GM13977 (cell line): ENCODE measurements around the gene CNTNAP2.

Source experiments
- DNase-seq: peaks from one replicate; pipeline ENCODE4 v3.0.0; 2012; ENCODE audit warnings: low spot score
- in situ Hi-C: fragments of 300-500 bp; cut with MboI; formaldehyde crosslinking; loops from one replicate; pipeline ENCODE4 v1.12.0; 2022; ENCODE audit warnings: low sequenced_read_pairs, low pct_unique_long_range_greater_than_20kb, mixed read lengths, inconsistent platforms; ENCODE audit not compliant: unreplicated experiment
- TF ChIP-seq, protein P1 (sequence below): IDR thresholded peaks from 2 replicates; pipeline ENCODE4 v1.5.1; 2012; ENCODE audit warnings: mild to moderate bottlenecking, control low read depth; ENCODE audit not compliant: insufficient read depth; ENCODE audit errors: extremely low read depth, missing control alignments

CNTNAP2 gene

DNA sequence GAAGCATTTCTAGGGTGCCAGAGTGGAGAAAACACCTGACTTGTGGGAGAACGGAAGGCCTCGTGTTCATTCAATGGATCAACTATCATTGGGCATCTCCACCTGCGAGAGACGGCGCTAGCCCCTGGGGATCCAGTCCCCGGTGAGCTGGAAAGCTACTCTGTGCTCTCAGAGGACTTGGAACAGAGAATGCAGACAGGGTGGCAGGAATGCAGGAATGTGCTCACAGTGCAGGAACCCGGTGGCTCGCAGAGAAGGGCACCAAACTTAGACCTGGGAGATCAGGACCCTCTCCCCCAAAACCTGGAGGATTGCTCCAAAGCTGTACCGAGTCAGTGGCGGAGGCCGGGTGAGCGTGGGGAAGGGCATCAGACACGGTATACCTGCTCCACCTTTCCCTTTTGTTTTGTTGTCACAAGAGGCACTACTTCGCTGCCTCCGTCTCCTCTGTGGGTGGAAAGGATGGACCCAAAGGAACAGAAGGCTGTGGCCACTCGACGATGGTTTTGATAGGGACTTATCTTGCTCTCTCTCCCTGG is 1905.0 kb downstream of the CNTNAP2 start:
- TF ChIP-seq, protein P1, sequence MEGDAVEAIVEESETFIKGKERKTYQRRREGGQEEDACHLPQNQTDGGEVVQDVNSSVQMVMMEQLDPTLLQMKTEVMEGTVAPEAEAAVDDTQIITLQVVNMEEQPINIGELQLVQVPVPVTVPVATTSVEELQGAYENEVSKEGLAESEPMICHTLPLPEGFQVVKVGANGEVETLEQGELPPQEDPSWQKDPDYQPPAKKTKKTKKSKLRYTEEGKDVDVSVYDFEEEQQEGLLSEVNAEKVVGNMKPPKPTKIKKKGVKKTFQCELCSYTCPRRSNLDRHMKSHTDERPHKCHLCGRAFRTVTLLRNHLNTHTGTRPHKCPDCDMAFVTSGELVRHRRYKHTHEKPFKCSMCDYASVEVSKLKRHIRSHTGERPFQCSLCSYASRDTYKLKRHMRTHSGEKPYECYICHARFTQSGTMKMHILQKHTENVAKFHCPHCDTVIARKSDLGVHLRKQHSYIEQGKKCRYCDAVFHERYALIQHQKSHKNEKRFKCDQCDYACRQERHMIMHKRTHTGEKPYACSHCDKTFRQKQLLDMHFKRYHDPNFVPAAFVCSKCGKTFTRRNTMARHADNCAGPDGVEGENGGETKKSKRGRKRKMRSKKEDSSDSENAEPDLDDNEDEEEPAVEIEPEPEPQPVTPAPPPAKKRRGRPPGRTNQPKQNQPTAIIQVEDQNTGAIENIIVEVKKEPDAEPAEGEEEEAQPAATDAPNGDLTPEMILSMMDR, result no peak
- no peak for DNase-seq
- in situ Hi-C loops, result no loop called here

DNA sequence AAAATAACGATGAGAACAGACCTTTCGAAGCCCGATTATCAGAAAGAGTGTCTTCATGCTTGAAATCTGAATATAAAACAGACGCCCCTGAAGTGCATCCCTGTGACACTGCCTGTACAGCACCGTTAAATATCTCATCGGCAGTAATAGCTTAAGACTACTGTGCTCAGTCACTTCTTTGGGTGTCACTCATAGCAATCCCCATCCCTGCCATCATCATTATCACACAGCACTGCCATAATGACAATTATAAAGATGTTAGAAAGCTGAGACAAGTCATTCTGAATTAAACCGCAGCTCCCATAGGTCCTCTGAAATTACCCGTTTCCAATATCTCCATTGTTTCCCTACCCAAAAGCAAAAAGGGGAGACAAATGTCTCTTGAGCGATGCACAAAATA is 1906.2 kb downstream of the CNTNAP2 start:
- no peak for DNase-seq
- in situ Hi-C loops, result no loop called here

DNA sequence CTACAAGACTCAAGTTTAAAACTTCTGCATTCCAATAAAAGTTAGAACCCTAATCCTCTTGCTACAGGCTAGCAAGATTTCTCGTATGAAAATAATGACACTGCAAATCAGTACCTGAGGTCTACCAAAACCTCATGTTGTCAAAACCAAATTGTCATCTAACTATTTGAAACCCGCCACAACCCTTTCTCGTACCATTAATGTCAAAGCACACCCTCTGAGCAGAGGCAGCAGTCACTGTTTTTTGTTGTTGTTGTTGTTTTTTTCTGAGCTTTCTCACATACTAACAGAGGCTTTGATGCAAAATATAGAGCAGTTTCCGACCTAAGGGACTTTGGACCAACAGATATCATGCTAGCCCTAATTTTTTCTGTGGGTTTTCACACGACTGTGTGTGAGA is 1910.1 kb downstream of the CNTNAP2 start:
- DNase-seq, result no peak
- TF ChIP-seq, protein P1, result no peak
- in situ Hi-C loops, result no loop called here

More for the DNA sequence above, 1906.2 kb downstream of the CNTNAP2 start:
- TF ChIP-seq, protein P1, result no peak

DNA sequence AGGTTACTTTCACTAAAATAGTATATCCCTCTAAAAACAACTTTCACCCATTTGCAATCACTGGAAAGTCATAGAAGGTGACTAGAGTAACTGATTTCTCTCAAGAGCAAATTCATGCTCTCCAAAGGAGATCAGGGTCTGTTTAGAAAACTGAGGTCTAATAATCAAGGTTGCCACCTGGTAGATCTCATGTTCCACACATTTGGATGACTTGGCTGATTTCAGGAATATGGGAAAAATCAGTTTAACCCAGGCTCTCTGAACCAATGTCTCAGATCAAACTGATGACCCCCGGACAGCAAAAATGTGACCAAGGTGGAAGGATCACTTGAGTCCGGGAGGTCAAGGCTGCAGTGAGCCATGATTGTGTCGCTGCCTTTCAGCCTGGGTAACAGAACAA is 1911.6 kb downstream of the CNTNAP2 start:
- in situ Hi-C loops, result no loop called here
- TF ChIP-seq, protein P1, result no peak
- no peak for DNase-seq

DNA sequence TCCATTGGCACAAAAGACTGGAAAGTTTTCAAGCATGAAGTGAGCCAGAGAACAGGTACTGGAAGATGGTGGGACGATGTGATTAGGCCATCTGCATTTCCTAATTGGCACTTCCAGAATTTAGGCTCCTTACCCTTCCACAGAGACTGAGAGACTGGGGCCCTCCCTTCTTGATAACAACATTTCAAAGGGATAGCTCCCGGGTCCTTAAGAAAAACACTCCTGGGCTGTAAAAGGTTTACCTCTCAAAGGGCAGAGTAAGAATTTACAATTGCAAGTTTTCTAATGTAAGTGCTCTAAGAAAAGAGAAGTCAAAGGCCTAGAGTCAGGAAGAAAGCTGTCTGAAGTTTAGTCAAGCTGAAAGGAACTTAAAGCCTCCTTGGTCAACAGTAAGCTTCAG is 1914.4 kb downstream of the CNTNAP2 start:
- TF ChIP-seq, protein P1, result no peak
- no peak for DNase-seq
- in situ Hi-C loops, result no loop called here

DNA sequence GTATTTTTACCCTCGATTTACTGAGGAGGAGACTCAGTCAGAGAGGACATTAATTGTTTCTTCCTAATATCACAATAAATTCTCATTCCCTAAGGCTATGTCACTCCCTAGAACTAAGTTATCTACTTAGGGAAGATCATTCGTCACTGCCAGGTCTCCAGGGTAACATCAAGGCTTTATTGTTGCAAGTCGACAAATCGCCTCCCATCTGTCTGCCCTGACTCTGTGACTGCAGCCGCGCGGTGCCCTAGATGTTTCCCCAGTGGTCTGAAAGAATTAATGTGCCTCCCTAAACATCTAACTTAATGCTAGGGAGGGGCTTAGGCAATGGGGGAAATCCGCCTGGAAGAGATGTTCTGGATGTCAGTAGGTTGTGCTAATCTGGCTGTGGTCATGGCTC is 1915.2 kb downstream of the CNTNAP2 start:
- TF ChIP-seq, protein P1, result no peak
- in situ Hi-C loops, result no loop called here
- DNase-seq, result no peak

DNA sequence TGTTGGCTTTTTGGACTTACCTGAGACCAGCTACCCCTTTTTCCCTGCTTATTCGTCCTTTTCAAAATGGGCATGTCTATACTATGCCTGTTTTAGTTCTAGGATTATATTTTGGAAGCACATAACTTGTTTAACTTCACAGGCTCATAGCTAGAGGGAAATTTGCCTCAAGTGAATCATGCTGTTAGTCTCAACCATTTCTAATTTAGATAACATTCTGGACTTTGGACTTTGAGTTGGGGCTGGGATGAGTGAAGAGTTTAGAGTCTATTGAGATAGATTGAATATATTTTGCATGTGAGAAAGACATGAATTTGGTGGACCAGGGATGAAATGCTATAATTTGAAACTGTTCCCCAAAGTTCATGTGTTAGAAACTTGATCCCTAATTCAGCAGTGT is 1919.3 kb downstream of the CNTNAP2 start:
- TF ChIP-seq, protein P1, result no peak
- in situ Hi-C loops, result no loop called here

More for the DNA sequence above, 1919.3 kb downstream of the CNTNAP2 start:
- DNase-seq, result no peak
